Body of pancreas (tissue), 4 donors: ENCODE measurements around the gene GTPBP8. TPM values are rescaled to one million over a fixed set of nuclear protein-coding genes. Genes with fewer than 3 reads are reported as not detected.

Source experiments
- ATAC-seq: fragments of 150-250 bp; one replicate; pipeline ENCODE4 v1.9.1; 2016
- DNase-seq, 4 donors: peaks; one replicate each; pipeline ENCODE4 v3.0.0-alpha.2; 2019
- H3K27ac ChIP-seq, 4 donors: fragments of 200-600 bp; sonication (generic); 1 replicate in 3 of 4; 2 replicates in 1 of 4; pipeline versions ENCODE4 v1.5.1 to v1.6.1; 2016 to 2019; ENCODE audit warnings: mild to moderate bottlenecking in 1 of 4, mixed read lengths in 1 of 4, moderate library complexity in 1 of 4
- H3K27me3 ChIP-seq, 2 donors: fragments of 200-600 bp; sonication (generic); one replicate each; pipeline ENCODE4 v1.6.0; 2016; ENCODE audit warnings: mild to moderate bottlenecking in 1 of 2
- H3K36me3 ChIP-seq, 2 donors: fragments of 200-600 bp; sonication (generic); replicated peaks in 1 of 2; 2 replicates each; pipeline ENCODE4 v1.5.1; 2016; ENCODE audit warnings: low read depth in 2 of 2; ENCODE audit not compliant: insufficient read depth in 1 of 2
- H3K4me1 ChIP-seq: fragments of 200-600 bp; sonication (generic); one replicate; pipeline ENCODE4 v1.6.0; 2016
- H3K4me3 ChIP-seq, 2 donors: fragments of 200-600 bp; sonication (generic); 1 replicate in 1 of 2; 2 replicates in 1 of 2; pipeline ENCODE4 v1.5.1; 2016 to 2019
- H3K9me3 ChIP-seq, 3 donors: fragments of 200-600 bp; sonication (generic); 1 replicate in 2 of 3; 2 replicates in 1 of 3; pipeline ENCODE4 v1.5.1; 2016
- CTCF ChIP-seq, 7 experiments: fragments of 450-650 bp in 4 of 7; fragments of 200-600 bp in 3 of 7; sonication (generic) in 3 of 7; IDR thresholded peaks; one replicate each; pipeline ENCODE4 v1.5.1; 2016 to 2019; ENCODE audit warnings: antibody characterized with exemption in 7 of 7
- POLR2A ChIP-seq, 3 donors: fragments of 450-650 bp; IDR thresholded peaks; one replicate each; pipeline ENCODE4 v1.6.1; 2016; ENCODE audit warnings: antibody characterized with exemption in 3 of 3, mild to moderate bottlenecking in 2 of 3
- WGBS, 2 donors: methylation state at CpG; one replicate each; pipeline ENCODE4 v1.1.5; 2017; 5-methylcytosine and 5-hydroxymethylcytosine counted together
- intact Hi-C: fragments of 100-400 bp; cut with DNase I; formaldehyde crosslinking; loops from one replicate; pipeline ENCODE4 v1.15.1; 2023
- total RNA-seq, 2 donors: library from RNA; depleted of rRNA; stranded (reverse); fragments of >200 nt; gene quantifications; one replicate each; pipeline ENCODE4 v1.1.0, GENCODE V29; 2016

The GTPBP8 gene
- total RNA-seq, 2 donors from 2014 or later, result 10.6 to 13.2 TPM

DNA sequence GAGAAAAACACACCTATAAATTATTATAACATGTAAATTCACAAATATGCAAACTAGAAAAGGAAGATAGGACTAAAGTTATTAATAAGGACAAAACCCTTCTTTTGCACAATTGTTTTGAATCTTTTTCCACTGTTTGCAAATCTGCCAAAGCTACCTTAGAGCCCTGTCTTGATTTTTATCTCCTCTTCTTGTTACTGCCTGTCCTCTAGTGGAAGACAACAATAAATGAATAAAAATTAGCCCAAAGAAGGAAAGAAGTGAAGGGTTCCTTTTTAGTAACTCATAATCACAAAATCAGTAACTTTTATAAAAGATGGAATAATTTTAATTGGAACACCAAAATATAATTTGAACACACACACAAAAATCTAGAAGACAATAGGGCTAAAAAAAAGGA, 18.6 kb upstream of the GTPBP8 start:
- ATAC-seq (no peak), DNase-seq (no peak)
- H3K4me3 ChIP-seq, result no peak overlapping the region
- no peaks in the 10 kb centered on the region for H3K36me3 ChIP-seq
- intact Hi-C loops, result loop anchor here (10.0 kb wide), 1 partner anchor 327 kb away; the partner anchor contains the start of gene CCDC80
- no peak for TF ChIP-seq CTCF (IDR thresholded peaks at IDR 0.05)
- TF ChIP-seq POLR2A (IDR thresholded peaks at IDR 0.05), result no peak
- no peaks in the 10 kb centered on the region for H3K27me3 ChIP-seq
- H3K27ac ChIP-seq, result no peak overlapping the region
- H3K9me3 ChIP-seq, result no peaks in the 10 kb centered on the region
- H3K4me1 ChIP-seq, result no peaks in the 10 kb centered on the region

GRCh38 chr3:112973325-112974177, 17.2 kb upstream of the GTPBP8 start:
- Histone ChIP-seq H3K27me3 (no peaks in the 10 kb centered on the region), H3K36me3 (no peaks in the 10 kb centered on the region), H3K4me1 (no peaks in the 10 kb centered on the region), H3K27ac (no peak overlapping the region), H3K9me3 (no peaks in the 10 kb centered on the region), H3K4me3 (no peak overlapping the region)
- ATAC-seq (no peak), DNase-seq (no peak)
- intact Hi-C loops, result loop anchor here (10.0 kb wide), 1 partner anchor 329 kb away; the partner anchor contains the start of gene CCDC80
- TF ChIP-seq CTCF (IDR thresholded peaks at IDR 0.05) (no peak), POLR2A (IDR thresholded peaks at IDR 0.05) (no peak)
- 56 to 69% methylated on average over 5 of the region's 5 CpGs for WGBS, 2 donors

DNA sequence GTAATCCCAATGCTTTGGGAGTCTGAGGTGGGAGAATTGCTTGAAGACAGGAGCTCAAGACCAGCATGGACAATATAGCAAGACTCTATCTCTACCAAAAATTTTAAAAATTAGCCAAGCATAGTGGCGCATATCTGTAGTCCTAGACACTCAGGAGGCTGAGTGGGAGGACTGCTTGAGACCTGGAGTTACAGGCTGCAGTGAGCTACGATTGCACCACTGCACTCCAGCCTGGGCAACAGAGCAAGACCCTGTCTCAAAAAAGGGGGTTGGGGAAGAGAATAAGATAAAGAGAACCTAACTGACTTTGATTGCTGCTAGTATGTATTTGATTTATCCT, 16.6 kb upstream of the GTPBP8 start:
- intact Hi-C loops, result loop anchor here (10.0 kb wide), 1 partner anchor 329 kb away; the partner anchor contains the start of gene CCDC80
- WGBS, 2 donors, result 71 to 75% methylated on average over 2 of the region's 2 CpGs
- no peak overlapping the region for H3K27ac ChIP-seq

GRCh38 chr3:112974894-112975293, 15.9 kb upstream of the GTPBP8 start, which contains the start of gene CD200R1:
Gene CD200R1 (minus strand): TSS chr3:112975103. CDS start chr3:112974857, 246 bp downstream.
- no peaks in the 10 kb centered on the region for H3K36me3 ChIP-seq
- intact Hi-C loops, result loop anchor here (10.0 kb wide), 1 partner anchor 330 kb away; the partner anchor contains the start of gene CCDC80
- H3K4me3 ChIP-seq, result no peak within 1 kb of the TSS
- DNase-seq (no peak), ATAC-seq (no peak)
- H3K27ac ChIP-seq, result no peak within 1 kb of the TSS
- WGBS, 2 donors, result 37 to 41% methylated on average over 5 of the region's 5 CpGs
- H3K27me3 ChIP-seq, result no peaks in the 10 kb centered on the region
- no peaks in the 10 kb centered on the region for H3K4me1 ChIP-seq
- no peaks in the 10 kb centered on the region for H3K9me3 ChIP-seq
- TF ChIP-seq CTCF (IDR thresholded peaks at IDR 0.05) (no peak), POLR2A (IDR thresholded peaks at IDR 0.05) (no peak)

More for the DNA sequence above, 16.6 kb upstream of the GTPBP8 start:
- no peaks in the 10 kb centered on the region for H3K9me3 ChIP-seq
- H3K27me3 ChIP-seq, result no peaks in the 10 kb centered on the region
- no peaks in the 10 kb centered on the region for H3K36me3 ChIP-seq
- no peak for ATAC-seq
- TF ChIP-seq CTCF (IDR thresholded peaks at IDR 0.05), result no peak
- no peak for TF ChIP-seq POLR2A (IDR thresholded peaks at IDR 0.05)
- H3K4me3 ChIP-seq, result no peak overlapping the region
- H3K4me1 ChIP-seq, result no peaks in the 10 kb centered on the region
- no peak for DNase-seq
